Measurements from ENCODE around the gene CD9.

GRCh38 chr12:6202846-6203245, 2.6 kb downstream of the CD9 start:
- no peak for TF ChIP-seq CTCF (IDR thresholded peaks at IDR 0.05; ENCODE audit: low read depth, low read length)
- no peak for TF ChIP-seq POLR2A (IDR thresholded peaks at IDR 0.05; ENCODE audit: extremely low read depth, insufficient read length)
